ENCODE results near the gene DNAH10.
"Not testable (repeated sequence)": the region's sequence is repeated elsewhere in the genome, so short reads cannot be mapped to it uniquely, and the experiment has no call there.

DNAH10 gene

DNA sequence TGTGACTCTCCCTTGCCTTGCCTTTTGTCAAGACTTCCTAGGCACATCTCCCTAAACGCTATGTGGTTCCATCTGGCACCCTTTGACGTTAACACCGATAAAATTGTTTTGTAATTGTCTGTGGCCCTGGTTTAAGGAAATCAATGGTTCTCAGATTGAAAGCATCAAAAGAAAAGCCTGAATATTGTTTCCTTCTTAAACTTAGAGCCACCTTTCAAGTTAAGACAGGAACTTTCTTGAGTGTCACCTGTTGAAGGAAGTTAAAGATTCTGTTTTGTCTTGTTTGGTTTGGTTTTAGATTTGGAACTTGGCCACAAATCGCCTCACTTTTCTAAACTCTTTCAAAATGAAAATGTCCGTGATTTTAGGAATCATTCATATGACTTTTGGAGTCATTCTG is 14.8 kb upstream of the DNAH10 start:
- DNase-seq = no peak

DNA sequence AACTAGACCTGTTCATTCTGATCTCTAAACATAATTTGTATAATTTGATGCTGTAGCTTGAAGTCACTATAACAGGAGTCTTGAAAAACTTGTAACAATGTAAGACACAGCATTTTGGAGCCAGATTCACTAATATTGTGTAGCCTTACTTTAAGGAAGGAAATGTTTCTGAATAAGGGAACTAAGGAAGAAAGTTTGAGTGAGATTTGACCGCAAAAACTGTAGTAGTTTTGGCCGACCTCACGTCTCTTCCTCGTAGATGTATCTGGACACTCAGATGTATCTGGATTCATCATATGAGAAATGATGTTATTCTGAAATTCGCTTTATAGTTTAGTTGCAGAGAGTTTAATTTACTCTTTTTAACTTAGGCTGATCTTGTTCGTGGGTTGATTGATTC is 13.9 kb upstream of the DNAH10 start:
- no peak for DNase-seq

DNA sequence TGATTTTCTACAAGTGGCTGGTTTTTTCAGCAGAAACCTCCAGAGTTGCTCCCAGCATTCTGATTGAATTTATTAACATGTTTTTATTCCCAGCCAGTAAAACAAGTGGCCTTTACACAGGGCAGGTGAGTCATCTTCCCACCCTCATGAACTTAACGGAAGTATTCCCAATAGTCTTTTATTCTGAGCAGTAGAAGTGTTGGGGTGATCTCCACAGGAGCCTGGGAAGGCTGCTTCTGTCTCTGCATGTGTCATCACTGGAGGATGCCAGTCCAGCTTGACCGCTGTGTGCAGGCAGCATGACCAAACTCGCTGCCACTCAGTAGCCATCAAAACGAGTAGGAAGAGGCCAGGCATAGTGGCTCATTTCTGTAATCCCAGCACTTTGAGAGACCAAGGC is 13.4 kb upstream of the DNAH10 start:
- no peak for DNase-seq

DNA sequence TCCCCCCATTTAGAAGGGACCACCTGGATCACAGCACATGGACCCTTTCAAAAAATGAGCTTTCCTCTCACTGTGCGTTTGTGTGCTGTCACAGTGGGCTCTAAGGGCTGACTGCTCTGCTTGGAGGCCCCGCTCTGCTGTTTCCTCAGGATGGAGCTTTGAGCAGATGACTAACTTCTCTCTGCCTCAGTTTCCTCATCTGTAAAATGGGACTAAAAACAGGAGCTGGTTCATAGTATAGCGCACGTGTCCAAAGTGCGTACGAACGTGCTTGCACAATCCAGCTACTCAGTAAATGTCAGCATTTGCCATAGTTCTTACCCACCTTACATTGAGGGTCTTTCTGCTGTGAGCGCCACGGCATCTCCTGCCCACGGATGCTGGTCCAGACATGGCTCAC is 12.7 kb upstream of the DNAH10 start:
- DNase-seq = no peak

DNA sequence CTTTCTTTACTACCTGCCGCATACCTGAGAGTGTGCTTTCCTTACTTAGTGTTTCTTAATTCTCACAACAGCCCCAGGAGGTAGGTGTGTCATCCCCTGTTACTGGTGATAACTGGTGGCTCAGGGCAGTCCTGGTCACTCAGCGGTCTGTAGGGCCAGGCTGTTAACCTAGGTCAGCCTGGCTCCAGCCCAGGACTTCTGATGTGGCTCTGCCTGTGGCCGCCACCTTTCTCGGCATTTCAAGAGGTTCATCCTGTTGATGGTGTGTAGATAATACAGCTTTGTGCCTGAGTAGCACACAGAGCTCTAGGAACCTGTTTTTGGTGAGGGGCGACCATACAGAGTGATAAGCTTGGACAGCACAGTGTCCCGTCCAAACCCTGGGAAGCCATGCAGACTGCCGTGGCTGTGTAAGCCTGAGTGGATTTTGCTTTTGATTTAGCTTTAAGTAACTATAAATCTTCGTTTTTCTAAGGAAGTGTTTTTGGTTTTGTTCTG is 11.9 kb upstream of the DNAH10 start:
- no peak for DNase-seq

GRCh38 chr12:123752046-123752445 is 10.1 kb upstream of the DNAH10 start:
- DNase-seq = no peak

DNA sequence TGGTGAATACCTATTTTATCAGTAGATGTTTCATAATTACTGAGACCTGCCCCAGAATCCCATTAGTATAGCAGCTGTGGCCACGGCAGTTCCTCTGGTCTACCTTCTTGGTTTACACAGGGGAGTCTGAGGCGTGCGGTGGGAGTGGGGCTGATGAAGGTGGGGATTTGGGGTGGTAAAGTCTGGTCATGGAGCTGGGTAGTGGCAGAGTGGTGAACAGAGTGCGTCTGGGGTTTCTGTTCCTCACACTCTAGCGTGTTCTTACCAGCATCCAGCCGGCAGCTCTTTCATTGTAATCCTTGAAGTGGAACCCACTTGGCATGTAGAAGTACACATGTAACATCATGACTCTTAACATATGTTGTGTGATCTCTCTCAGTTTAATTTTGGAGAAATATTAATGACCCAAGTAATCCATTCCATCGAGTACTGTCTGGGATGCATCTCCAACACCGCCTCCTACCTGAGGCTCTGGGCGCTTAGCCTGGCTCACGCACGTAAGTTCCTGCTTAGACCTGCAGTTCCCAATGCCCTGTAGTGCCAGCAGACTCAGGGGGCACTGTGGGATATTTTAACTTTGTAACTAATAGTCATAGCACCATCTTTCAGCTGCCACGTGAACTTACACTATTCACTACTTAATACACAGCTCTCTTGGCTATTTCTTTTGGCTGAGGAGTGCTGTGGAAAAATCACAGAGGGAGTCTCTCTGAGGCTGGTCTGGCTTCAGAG is 7.9 kb upstream of the DNAH10 start:
- DNase-seq = no peak

- DNase-seq = no peak
These were observed 4.5 kb upstream of the DNAH10 start for GRCh38 chr12:123757561-123757960.

DNA sequence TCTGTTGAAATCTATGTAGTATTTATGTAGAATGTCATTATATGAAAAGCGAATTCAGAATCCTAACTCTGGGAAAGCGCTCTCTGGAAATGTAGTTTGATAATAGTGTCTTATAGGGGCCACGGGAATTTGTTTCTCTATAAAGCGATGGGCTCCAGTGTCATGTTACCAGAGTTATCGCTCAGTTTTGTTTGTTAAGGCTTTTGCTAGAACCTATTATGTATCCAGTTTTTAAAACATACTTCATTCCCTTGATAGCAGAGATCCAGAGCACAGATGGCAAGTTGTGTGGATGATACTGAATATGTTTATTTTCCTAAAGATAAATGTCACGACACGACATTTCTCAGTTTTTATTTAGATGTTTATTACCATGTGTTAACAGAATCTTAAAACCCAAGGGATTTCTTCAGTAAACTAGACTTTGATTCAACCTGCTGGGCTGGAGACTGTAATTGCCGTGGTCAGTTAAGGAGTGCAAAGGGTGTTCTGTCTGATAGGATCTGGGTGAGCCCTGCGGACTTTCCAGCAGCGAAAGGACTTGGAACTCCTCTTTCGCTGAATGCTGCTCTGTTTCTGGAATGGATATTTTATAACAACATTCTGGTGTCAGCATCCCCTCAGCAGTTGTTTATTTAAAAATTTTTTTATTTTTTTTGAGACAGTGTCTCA is 1.7 kb upstream of the DNAH10 start:
- no peak for DNase-seq

- DNase-seq = no peak
These were observed 583 bp downstream of the DNAH10 start for GRCh38 chr12:123762715-123763052.

DNA sequence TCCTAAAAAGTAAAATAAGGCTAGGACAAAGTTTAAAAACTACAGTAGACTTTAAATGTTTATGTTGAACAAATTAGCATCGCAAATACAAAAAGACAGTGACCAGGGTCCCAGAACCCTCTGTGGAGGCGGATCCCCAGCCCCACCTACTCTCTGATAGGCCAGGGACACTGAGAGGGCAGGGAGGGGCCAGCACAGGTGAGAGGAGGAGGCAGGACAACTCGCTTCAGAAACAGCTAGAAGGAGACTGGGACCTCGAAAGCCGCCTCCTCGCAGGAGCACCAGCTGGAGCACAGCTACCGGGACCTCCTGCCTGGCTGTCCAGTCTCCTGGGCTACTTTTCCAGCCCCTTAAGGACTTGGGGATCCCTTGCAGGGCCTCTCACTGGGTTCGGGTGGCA is 992 bp downstream of the DNAH10 start:
- no peak for DNase-seq

DNA sequence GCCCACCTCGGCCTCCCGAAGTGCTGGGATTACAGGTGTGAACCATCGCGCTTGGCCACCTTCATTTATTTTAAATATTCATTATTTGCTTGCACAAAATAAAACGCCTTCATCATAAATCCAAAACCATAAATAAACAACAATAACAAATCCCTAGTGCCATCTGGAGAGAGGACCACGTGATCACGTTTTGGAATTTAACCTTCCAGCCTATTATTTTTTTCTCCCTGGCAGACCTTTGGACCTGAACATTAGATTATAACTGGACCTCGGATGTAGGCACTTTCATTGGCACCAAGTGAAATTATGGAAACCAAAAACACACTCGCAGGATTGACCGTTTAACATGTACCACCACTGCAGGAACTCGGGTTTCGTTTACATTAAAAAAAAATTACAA is 2.0 kb downstream of the DNAH10 start:
- DNase-seq = no peak

- no peak for DNase-seq
These were observed 3.5 kb downstream of the DNAH10 start for GRCh38 chr12:123765504-123766035.

- DNase-seq = no peak
These were observed 5.5 kb downstream of the DNAH10 start for GRCh38 chr12:123767613-123768012.

GRCh38 chr12:123771261-123771660 is 9.2 kb downstream of the DNAH10 start:
- no peak for DNase-seq

DNA sequence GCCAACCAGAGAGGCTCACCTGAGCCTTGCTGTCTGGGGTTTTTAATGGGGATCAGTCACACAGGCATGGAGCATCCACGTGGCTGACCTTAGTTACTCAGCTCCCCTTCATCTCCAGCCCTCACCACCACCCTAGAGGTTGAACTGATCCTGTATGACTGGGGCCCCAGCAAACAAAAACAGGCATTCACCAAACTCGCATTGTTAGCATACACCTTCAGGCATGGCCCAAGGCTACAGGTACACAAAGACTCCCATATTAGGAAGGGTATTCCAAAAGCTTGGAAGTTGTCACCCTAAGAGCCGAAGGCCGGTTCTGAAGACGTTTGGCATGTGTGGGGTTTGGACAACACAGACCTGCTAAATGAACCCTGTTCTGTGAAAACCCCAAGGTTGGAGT is 10.0 kb downstream of the DNAH10 start:
- no peak for DNase-seq

DNA sequence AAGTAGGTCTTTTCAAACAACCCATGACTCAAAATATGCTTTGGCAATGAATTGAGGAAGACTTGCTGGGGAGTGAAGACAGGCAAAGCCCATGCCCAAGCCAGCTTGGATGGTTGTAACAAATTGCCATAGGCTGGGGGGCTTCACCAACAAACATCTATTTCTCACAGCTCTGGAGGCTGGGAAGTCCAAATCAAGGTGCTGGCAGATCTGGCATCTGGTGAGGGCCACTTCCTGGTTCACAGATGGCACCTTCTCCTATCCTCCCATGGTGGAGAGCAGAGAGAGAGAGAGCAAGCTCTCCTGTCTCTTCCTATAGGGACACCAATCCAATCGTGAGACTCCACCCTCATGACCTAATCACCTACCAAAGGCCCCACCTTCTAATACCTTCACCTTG is 11.3 kb downstream of the DNAH10 start:
- no peak for DNase-seq

- no peak for DNase-seq
These were observed 17.4 kb downstream of the DNAH10 start for GRCh38 chr12:123779551-123779950.

DNA sequence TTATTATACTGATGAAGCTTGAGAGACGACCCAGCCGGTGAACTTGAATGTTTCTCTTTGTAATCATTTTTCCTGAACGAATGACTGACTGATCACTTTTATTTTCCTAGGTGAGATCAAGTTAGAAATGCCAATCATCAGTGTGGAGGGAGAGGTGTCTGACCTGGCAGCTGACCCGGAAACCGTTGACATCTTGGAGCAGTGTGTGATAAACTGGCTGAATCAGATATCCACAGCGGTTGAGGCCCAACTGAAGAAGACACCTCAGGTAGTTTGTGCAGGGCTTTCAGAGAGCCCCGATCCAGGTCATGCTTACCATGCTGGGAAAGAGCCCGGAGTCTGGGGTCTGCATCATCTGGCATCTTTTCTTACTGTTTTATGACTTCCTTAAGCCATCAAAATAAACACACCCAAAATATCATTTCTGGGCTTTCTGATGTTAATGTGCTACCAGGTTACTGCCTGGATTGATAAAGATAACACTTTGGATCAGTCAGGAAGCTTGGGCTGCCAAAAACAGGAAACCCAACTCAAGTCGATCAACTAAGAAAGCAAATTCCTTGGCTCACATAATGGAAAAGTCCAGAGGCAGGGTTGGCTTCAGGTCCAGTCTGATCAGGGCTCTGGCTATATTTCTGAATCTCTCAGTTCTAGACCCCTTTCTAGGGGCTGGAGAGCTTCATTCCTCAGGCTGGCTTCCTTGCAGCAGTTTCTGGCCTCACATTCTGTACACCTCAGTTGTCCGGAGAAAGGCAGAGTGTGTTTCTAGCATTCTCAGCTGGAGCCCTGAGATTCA is 21.1 kb downstream of the DNAH10 start:
- no peak for DNase-seq

DNA sequence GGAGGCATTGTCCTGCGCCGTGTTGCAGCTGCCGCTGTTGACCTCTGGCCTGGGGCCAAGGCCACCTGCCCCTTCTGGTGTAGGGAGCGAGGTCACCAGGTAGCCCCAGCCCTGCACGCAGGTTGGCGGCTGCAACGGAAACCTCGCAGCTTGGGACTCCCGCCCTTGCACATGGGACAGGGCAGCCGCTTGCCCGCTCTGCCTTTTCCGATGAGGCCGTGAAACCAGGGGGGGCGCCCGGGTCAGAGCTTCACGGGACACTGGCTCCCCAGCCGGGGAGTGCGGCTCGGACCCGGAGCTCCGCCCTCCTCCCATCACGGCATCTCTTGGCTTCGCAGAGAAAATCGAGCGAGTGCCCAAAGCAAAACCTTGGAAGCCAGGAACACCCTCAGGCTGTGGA is 25.4 kb downstream of the DNAH10 start:
- no peak for DNase-seq

DNA sequence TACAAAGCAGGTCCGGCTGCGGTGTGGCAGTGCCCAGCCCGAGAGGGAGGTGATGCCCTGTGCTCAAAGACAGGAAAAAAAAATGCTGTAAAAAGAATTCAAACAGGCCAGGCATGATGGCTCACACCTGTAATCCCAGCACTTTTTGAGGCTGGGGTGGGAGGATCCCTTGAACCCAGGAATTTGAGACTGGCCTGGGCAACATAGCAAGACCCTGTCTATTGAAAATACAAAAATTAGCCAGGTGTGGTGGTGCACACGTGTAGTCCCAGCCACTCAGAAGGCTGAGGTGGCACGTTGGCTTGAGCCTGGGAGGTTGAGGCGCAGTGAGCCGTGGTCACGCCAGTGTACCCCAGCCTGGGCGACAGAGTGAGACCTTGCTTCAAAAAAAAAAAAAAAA is 26.4 kb downstream of the DNAH10 start:
- DNase-seq = no peak

DNA sequence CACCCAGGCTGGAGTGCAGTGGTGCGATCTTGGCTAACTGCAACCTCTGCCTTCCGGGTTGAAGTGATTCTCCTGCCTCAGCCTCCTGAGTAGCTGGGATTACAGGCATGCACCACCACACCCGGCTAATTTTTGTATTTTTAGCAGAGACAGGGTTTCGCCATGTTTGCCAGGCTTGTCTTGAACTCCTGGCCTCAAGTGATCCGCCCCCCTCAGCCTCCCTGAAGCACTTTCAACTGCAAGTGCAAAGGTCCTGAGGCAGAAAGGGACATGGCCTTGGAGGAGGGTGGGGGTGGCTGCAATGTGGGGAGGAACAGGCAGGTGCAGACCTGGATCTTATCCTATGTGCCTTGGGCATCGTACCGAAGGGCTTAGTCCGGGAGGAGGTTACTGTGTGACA is 27.3 kb downstream of the DNAH10 start:
- not testable (repeated sequence) for DNase-seq

DNA sequence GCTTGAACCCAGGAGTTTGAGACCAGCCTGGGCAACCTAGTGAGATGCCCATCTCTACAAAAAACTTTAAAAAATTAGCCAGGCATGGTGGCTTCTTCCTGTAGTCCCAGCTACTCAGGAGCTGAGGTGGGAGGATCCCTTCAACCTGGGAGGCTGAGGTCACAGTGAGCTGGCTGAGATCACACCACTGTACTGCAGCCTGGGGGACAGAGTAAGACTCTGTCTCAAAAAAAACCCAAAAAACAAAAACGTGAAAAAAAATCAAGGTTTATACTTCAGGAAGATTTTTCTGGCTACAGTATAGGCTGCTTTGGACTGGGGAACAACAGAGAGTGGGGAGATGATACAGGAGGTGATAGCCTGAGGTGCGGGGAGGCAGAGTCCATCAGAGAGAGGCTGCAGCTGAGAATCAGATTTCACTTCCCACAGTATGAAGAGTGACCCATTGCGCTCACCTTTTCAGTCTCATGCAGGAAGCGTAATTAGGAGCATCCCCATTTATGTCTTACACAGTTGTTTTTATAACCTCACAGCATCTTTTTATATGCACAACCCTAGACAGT is 28.9 kb downstream of the DNAH10 start:
- DNase-seq = no peak
